Cardiac fibroblast (primary cell): ENCODE results near the gene ASCC1.

Source experiments
- DNase-seq, 2 donors: peaks; one replicate each; pipeline versions ENCODE4 v3.0.0 to v3.0.0-alpha.2; 2010; ENCODE audit warnings: low read depth in 2 of 2
- H3K4me3 ChIP-seq, 2 donors: replicated peaks in 1 of 2; 1 replicate in 1 of 2; 2 replicates in 1 of 2; pipeline ENCODE4 v1.5.1; 2011; ENCODE audit warnings: low read depth in 2 of 2, low read length in 2 of 2, mild to moderate bottlenecking in 2 of 2, moderate library complexity in 1 of 2
- TF ChIP-seq, protein P1 (sequence below): IDR thresholded peaks from one replicate; pipeline ENCODE4 v1.5.1; 2011; ENCODE audit warnings: low read depth, mild to moderate bottlenecking, low read length, inconsistent platforms

The ASCC1 gene

DNA sequence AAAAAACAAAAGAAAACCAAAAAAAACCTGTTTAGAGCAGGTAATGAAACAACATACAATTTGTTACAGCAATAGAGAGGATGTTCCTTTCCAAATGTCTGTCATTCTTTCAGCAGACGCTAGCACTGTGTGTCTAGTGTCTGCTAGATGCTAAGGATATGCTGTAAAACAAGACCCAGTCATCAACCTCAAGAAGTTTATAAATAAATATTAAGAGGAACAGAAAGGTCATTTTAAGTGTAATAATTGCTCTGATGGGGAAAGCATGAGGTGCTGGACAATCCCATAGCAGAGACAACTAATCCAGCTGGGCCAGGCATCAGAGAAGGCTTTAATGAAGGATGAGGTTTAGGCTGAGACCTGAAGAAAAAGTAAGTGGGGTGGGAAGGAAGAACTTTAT, 23.3 kb upstream of the ASCC1 start:
- TF ChIP-seq, protein P1, sequence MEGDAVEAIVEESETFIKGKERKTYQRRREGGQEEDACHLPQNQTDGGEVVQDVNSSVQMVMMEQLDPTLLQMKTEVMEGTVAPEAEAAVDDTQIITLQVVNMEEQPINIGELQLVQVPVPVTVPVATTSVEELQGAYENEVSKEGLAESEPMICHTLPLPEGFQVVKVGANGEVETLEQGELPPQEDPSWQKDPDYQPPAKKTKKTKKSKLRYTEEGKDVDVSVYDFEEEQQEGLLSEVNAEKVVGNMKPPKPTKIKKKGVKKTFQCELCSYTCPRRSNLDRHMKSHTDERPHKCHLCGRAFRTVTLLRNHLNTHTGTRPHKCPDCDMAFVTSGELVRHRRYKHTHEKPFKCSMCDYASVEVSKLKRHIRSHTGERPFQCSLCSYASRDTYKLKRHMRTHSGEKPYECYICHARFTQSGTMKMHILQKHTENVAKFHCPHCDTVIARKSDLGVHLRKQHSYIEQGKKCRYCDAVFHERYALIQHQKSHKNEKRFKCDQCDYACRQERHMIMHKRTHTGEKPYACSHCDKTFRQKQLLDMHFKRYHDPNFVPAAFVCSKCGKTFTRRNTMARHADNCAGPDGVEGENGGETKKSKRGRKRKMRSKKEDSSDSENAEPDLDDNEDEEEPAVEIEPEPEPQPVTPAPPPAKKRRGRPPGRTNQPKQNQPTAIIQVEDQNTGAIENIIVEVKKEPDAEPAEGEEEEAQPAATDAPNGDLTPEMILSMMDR = no peak
- no peak for DNase-seq
- H3K4me3 ChIP-seq = no peak overlapping the region

DNA sequence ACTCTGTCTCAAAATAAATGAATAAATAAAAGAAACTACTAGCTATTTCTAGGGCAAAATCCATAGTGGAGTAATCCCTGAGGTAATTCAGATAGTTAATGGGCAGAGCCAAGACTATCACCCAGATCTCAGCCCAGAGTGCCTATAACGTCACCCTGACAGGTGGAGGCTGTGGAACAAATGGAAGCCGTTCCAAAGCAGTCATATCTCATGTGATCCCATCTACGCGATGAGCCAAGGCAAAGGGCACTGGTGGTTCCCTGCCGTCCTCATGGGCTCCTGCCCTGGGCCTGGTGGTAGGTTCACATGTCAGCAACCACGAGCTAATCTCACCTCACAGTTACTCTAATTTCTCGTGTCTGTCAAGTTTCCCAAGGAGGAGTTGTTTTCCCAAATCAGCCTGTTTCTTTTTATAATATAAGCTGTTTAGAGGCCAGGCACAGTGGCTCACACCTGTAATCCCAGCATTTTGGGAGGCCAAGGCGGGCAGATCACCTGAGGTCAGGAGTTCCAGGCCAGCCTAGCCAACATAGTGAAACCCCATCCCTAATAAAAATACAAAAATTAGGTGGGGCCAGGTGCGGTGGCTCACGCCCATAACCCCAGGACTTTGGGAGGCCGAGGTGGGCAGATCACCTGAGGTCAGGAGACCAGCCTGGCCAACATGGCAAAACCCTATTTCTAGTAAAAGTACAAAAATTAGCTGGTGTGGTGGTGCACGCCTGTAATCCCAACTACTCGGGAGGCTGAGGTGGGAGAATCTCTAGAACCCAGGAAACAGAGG, 22.5 kb upstream of the ASCC1 start:
- DNase-seq = no peak
- no peak overlapping the region for H3K4me3 ChIP-seq
- TF ChIP-seq, protein P1 = no peak

DNA sequence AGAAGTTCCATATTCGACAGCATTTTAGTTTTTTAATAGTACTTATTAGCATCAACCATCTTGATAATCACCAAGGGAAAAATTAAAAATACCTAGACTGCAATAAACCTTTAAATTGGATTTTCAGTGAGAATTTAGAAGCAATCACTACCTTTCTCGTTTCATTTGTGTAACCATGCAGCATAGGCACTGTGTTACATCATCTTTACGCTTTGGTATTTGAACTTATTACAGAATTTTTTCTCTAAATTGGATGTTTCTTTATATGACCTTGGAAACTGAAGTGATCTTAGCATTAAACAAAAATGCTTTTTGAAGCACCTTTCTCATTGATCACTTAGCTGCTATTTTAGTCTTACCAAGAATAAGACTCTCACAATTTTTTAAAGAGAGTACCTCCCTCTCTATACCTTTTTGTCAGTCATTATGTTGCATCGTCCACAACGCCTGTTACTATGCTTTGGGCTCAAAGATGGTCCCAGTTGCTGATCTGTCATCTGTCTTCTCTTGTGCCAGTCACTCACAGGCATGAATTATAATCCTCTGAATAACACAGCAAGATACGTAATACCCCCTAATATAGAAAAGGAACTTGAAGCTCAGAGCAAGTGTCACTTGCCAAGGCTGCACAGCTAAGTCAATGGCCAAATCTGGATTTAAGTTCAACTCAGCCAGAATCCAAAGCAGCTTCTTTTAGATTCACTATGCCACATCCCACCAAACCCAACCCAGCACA, 19.6 kb upstream of the ASCC1 start:
- no peak overlapping the region for H3K4me3 ChIP-seq
- TF ChIP-seq, protein P1 = no peak
- DNase-seq = no peak

DNA sequence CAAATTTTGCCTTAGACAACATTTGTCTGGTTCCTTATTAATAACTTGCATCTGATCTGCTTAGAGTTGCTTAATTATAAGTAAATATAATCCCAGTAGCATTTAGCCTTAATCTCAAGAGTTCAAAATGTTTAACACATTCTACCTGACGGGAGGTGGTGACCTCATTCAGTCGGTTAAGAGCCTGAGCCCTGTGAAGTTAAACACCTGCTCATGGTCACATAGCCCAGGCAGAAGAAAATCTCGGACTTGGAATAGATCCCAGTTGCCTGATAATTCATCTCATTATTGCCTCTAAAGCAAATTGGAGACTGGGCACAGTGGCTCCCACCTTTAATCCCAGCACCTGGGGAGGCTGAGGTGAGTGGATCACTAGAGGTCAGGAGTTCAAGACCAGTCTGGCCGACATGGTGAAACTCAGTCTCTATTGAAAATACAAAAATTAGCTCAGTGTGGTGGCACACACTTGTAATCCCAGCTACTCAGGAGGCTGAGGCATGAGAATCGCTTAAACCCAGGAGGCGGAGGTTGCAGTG, 18.6 kb upstream of the ASCC1 start:
- H3K4me3 ChIP-seq = no peak overlapping the region
- DNase-seq = no peak
- TF ChIP-seq, protein P1 = no peak

DNA sequence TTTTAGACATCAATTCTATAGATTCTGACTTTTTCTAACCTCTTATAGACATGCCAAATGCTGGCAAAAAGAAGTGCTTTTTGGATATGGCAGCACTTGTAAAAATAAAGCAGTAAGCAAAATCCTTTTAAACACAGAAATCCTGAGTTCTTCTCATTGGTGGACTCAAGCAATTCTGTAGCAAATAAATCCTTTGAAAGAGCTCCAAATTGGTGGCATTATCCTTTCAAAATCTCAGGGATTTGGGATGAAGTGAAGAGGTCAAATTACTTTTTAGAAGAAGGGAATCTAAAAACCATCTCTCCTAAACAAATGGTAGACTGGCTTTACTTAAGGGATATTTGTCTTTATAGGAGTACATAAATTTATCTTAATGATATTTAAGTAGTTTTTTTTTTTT, 17.5 kb upstream of the ASCC1 start:
- TF ChIP-seq, protein P1 = no peak
- no peak for DNase-seq
- no peak overlapping the region for H3K4me3 ChIP-seq

DNA sequence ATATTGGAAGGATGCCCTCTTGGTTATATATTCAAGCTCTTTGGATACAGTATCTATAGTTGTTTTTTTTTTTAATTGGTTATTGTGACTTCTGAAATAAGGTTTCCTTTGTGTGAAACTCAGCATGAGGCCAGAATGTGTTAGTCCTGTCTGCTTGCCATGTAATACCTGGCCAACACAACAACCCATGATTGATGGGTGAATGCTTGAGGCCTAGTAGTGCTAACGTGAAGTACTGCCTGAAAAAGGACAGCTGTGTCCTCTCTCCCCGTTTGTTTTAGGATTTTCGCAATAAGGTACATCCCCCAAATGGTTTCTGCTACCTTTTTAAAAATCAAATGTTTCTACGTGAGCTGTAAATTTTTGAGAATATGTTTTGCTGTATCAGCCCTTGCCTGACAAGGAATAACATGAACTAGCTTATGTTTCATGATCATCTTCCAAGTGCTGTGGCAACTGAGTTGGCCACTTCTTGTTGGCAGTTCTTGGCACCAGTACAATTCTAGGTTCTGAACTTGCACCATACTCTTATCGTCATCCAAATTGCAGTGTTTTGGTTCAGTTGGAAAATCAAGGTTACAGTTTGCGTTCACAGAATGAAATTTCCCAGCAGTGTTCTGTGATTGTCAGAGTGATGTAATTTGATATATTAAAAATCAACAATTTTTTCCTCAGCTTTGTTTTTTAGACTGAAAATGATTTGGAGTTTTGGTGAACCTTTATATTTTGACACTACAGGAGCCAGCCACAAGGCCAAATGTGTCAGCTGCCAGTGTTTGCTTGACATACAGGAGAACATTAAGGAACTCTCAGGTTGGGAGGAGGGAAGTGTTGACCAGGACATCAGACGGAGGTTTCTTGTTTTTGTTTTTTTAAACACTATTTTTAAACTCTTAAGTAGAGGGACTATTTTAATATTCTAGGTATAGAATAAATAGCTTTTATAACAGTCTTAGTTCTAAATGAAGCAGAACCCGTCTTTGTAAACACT, 13.5 kb upstream of the ASCC1 start:
- TF ChIP-seq, protein P1 = no peak
- DNase-seq = peak; percentile 28 to 77
- no peak overlapping the region for H3K4me3 ChIP-seq
